Activated CD8-positive, alpha-beta T cell treated with anti-CD3 and anti-CD28 coated beads for 36 hours (primary cell): ENCODE measurements around the gene NCOA1. TPM values are rescaled to one million over a fixed set of nuclear protein-coding genes. Genes with fewer than 3 reads are reported as not detected.

Source experiments
- ATAC-seq: fragments of 200-7000 bp; cut with Tn5 transposase; one replicate; pipeline ENCODE4 v1.10.0; 2021; ENCODE audit warnings: mild to moderate bottlenecking, moderate library complexity
- CTCF ChIA-PET: fragments of 350-600 bp; sonication (Branson Sonifier 250); formaldehyde crosslinking; loops from one replicate; lab custom pipeline; 2021; ENCODE audit warnings: antibody characterized with exemption; lab: Charles Lee
- POLR2A ChIA-PET: fragments of 350-600 bp; sonication (Branson Sonifier 250); formaldehyde crosslinking; loops from one replicate; lab custom pipeline; 2021; ENCODE audit warnings: antibody characterized with exemption; lab: Charles Lee
- DNase-seq: peaks from one replicate; pipeline ENCODE4 v3.0.0-alpha.2; 2020
- H3K27ac Mint-ChIP-seq: one replicate; pipeline ENCODE4 v1.8.0; 2021; ENCODE audit warnings: mild to moderate bottlenecking, mixed read lengths
- H3K27me3 Mint-ChIP-seq: one replicate; pipeline ENCODE4 v1.8.0; 2021; ENCODE audit warnings: mixed read lengths
- H3K36me3 Mint-ChIP-seq: one replicate; pipeline ENCODE4 v1.8.0; 2021; ENCODE audit warnings: low read depth, mixed read lengths
- H3K4me1 Mint-ChIP-seq: one replicate; pipeline ENCODE4 v1.8.0; 2021; ENCODE audit warnings: low read depth, mixed read lengths
- H3K4me3 Mint-ChIP-seq: one replicate; pipeline ENCODE4 v1.8.0; 2021; ENCODE audit warnings: mild to moderate bottlenecking, moderate library complexity, mixed read lengths
- H3K9me3 Mint-ChIP-seq: one replicate; pipeline ENCODE4 v1.8.0; 2021; ENCODE audit warnings: mixed read lengths
- intact Hi-C: fragments of 100-400 bp; cut with micrococcal nuclease; formaldehyde crosslinking; loops from one replicate; pipeline ENCODE4 v1.10.0; 2022
- total RNA-seq, 2 experiments: library from RNA; stranded (reverse); gene quantifications; one replicate each; pipeline ENCODE4 v1.2.3, GENCODE V29; 2021
- TF ChIP-seq, protein P1 (sequence below): fragments of 200-600 bp; IDR thresholded peaks from one replicate; pipeline ENCODE4 v1.8.0; 2022; ENCODE audit warnings: antibody characterized with exemption, mild to moderate bottlenecking

The NCOA1 gene
- total RNA-seq, 2 experiments from 2014 or later, result 16.8 to 17.1 TPM

- TF ChIP-seq, protein P1, sequence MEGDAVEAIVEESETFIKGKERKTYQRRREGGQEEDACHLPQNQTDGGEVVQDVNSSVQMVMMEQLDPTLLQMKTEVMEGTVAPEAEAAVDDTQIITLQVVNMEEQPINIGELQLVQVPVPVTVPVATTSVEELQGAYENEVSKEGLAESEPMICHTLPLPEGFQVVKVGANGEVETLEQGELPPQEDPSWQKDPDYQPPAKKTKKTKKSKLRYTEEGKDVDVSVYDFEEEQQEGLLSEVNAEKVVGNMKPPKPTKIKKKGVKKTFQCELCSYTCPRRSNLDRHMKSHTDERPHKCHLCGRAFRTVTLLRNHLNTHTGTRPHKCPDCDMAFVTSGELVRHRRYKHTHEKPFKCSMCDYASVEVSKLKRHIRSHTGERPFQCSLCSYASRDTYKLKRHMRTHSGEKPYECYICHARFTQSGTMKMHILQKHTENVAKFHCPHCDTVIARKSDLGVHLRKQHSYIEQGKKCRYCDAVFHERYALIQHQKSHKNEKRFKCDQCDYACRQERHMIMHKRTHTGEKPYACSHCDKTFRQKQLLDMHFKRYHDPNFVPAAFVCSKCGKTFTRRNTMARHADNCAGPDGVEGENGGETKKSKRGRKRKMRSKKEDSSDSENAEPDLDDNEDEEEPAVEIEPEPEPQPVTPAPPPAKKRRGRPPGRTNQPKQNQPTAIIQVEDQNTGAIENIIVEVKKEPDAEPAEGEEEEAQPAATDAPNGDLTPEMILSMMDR, result no peak
- peaks cover 35% of the 10 kb centered on the region for H3K4me1 Mint-ChIP-seq
- CTCF ChIA-PET, result no interaction called here
- DNase-seq, result no peak
- no peak overlapping the region for H3K27ac Mint-ChIP-seq
- no peak for ATAC-seq
- POLR2A ChIA-PET, result interaction anchor here (0.6 kb wide), 1 partner anchor 127 kb away, joined by 3 read pairs; no protein-coding TSS in a partner anchor
- no peak overlapping the region for H3K4me3 Mint-ChIP-seq
- H3K9me3 Mint-ChIP-seq, result peaks cover 31% of the 10 kb centered on the region
- H3K27me3 Mint-ChIP-seq, result no peaks in the 10 kb centered on the region
- H3K36me3 Mint-ChIP-seq, result peaks cover 32% of the 10 kb centered on the region
- intact Hi-C loops, result no loop called here
Measured at GRCh38 chr2:24538720-24539119, 47.7 kb downstream of the NCOA1 start.

GRCh38 chr2:24539258-24539657, 48.2 kb downstream of the NCOA1 start:
- intact Hi-C loops, result no loop called here
- DNase-seq (no peak), ATAC-seq (no peak)
- Mint-ChIP-seq H3K4me1 (peaks cover 40% of the 10 kb centered on the region), H3K36me3 (peaks cover 37% of the 10 kb centered on the region), H3K27ac (no peak overlapping the region), H3K27me3 (no peaks in the 10 kb centered on the region), H3K4me3 (no peak overlapping the region), H3K9me3 (peaks cover 36% of the 10 kb centered on the region)
- ChIA-PET CTCF (no interaction called here), POLR2A (interaction anchor here (1.3 kb wide), 1 partner anchor 19 kb away, joined by 4 read pairs; no protein-coding TSS in a partner anchor)
- TF ChIP-seq, protein P1, result no peak

DNA sequence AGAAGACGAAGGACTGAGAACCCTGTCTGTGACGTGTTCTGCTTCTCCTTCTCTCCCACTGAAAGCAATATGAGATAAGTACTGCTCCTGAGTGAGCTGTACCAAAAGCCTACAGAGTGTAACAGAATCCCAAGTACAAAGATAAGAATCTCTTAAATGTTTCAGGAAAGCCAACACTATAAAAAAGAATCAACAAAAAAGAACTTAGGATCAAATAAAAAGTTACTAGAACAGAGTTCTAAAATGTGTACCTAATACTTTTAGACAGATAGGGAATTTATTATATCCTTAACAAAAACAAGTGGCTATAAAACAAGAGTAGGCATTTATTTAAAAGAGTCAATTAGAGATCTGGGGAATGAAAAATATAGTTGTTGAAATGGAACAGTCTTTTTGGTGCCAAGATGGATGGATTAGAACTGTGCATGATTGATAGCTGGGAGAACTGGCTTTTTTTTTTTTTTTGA, 49.0 kb downstream of the NCOA1 start:
- TF ChIP-seq, protein P1, result no peak
- Mint-ChIP-seq H3K4me1 (peaks cover 45% of the 10 kb centered on the region), H3K27ac (no peak overlapping the region), H3K9me3 (peaks cover 30% of the 10 kb centered on the region), H3K36me3 (peaks cover 37% of the 10 kb centered on the region), H3K27me3 (no peaks in the 10 kb centered on the region), H3K4me3 (no peak overlapping the region)
- ChIA-PET POLR2A (interaction anchor here (1.3 kb wide), 1 partner anchor 19 kb away, joined by 4 read pairs; no protein-coding TSS in a partner anchor), CTCF (no interaction called here)
- ATAC-seq, result no peak
- DNase-seq, result no peak
- intact Hi-C loops, result no loop called here

- no peak overlapping the region for H3K27ac Mint-ChIP-seq
- intact Hi-C loops, result no loop called here
- CTCF ChIA-PET, result no interaction called here
Measured at GRCh38 chr2:24541621-24542020, 50.6 kb downstream of the NCOA1 start.

GRCh38 chr2:24542269-24542872, 51.3 kb downstream of the NCOA1 start:
- no peak overlapping the region for H3K27ac Mint-ChIP-seq
- peaks cover 29% of the 10 kb centered on the region for H3K9me3 Mint-ChIP-seq
- TF ChIP-seq, protein P1, result no peak
- CTCF ChIA-PET, result interaction anchor here (0.6 to 1.0 kb wide), 3 partner anchors 22 to 133 kb away, joined by 3 to 4 read pairs (median 3); no protein-coding TSS in a partner anchor
- DNase-seq (no peak), ATAC-seq (no peak)
- H3K4me3 Mint-ChIP-seq, result no peak overlapping the region
- peaks cover 28% of the 10 kb centered on the region for H3K4me1 Mint-ChIP-seq
- no peaks in the 10 kb centered on the region for H3K27me3 Mint-ChIP-seq
- H3K36me3 Mint-ChIP-seq, result peaks cover 30% of the 10 kb centered on the region
- POLR2A ChIA-PET, result no interaction called here
- intact Hi-C loops, result no loop called here

More at GRCh38 chr2:24541621-24542020, 50.6 kb downstream of the NCOA1 start:
- Mint-ChIP-seq H3K9me3 (peaks cover 29% of the 10 kb centered on the region), H3K4me1 (peaks cover 33% of the 10 kb centered on the region), H3K4me3 (no peak overlapping the region), H3K36me3 (peaks cover 30% of the 10 kb centered on the region), H3K27me3 (no peaks in the 10 kb centered on the region)
- POLR2A ChIA-PET, result no interaction called here
- DNase-seq (no peak), ATAC-seq (no peak)
- TF ChIP-seq, protein P1, result no peak
